Measurements from ENCODE around the gene OOSP4A.

OOSP4A gene

DNA sequence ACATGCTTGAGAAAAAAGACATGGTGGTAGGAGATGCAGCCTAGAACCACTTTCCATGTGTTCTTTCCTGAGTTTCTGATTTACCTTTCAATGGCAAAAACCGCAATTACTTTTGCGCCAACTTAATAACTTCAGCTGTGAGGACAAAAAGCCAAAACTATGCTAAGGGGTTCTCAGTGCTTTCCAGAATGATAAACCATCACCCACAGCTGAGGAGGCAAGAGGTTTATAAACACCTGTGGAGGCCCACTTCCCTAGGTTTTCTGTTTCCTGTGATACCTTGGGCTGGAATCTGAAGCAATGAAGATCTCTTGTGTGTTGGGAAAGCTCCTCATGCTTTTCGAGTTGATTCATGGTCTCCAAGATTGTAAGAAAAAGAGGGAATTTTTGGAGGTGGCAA lies at the start of gene OOSP4A:
Gene OOSP4A, plus strand, starts transcription at position 301 of the 400 bp plus-strand sequence. Its CDS starts 0 bp downstream, at position 301.
- DNase-seq (ENCODE audit: insufficient read length, low spot score): no peak
- no peak for FAIRE-seq

DNA sequence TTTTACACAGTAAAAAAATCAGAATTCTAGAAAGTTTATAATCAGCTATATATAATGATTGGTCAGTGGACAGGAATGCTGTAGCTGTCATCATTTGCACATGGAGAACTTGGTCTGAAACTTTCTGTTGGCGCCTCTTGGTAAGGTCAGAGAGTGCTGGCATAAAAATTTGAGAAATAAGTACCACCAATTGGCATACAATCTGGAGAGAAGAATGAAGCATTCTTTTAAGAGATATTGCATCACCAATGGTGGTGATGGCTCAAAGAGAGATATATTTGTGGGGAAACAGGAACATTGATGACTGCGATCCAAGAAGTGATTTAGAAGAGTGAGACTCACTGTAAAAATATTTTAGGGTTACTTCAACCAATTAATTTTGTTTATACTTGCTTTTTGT lies 45.4 kb upstream of the OOSP4A start:
- DNase-seq (ENCODE audit: insufficient read length, low spot score) (no peak), FAIRE-seq (no peak)

DNA sequence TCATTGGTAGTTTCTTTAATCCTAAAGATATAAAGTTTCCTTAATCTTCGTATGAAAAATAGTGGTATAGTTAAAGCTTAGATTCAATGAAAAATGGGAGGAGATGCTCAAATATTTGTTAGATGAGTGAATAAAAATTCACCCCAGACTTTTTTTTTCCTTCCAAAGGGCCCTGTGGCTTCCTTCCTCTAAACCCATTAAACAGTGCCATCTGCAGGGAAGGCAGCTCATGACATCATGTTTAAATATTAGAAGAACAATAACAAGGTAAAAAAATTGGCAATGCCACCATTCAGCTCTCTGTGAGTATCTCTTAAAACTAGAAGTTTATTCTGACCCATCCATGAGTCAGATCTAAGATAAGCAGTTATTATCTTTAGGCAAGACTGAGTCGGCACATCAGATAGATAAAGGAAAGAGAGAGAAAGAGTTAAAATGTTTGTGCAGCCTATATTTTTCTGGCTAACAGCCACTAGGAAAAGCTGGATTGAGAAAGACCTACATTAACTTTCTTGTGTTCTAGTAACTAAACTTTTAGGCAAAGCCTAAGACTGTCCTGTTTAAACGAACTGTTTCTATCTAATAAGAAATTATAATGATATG lies 44.7 kb upstream of the OOSP4A start:
- FAIRE-seq (no peak), DNase-seq (ENCODE audit: insufficient read length, low spot score) (peak; percentile 7)

DNA sequence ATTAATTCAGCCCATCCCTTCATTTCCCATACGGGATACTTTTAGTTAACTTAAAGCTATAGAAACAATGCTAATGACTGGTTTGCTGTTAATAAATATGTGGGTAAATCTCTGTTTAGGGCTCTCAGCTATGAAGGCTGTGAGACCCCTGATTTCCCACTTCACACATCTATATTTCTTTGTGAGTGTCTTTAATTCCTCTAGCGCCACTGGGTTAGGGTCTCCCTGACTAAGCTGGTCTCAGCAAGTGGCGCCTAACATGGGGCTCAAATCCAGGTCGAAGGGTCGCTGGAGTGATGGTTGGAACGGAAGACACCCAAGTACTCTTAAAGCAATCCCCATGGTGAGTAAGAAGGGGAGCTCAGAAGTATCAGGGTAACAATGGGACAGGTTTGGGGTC lies 40.0 kb upstream of the OOSP4A start:
- DNase-seq (ENCODE audit: insufficient read length, low spot score): no peak
- no peak for FAIRE-seq

DNA sequence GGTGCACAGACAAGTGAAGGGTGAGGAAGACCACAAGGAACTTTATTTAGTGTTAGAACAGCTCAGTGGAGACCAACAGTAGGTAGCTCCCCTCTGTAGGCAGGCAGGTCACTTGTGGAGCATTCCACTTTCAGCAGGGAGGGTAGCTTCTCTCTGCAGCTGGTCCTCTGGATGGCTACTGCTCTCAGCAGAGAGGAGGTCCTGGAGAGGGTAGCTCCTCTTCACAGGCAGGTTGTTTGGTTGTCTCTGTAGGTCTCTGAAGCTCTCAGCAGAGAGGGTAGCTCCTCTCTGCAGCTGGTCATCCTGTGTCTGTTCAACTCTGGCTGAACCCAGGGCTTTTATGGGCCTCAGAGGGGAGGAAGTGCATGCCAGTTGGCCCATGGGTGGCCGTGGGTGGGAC lies 32.1 kb upstream of the OOSP4A start:
- no peak for FAIRE-seq
- DNase-seq (ENCODE audit: insufficient read length, low spot score): no peak

DNA sequence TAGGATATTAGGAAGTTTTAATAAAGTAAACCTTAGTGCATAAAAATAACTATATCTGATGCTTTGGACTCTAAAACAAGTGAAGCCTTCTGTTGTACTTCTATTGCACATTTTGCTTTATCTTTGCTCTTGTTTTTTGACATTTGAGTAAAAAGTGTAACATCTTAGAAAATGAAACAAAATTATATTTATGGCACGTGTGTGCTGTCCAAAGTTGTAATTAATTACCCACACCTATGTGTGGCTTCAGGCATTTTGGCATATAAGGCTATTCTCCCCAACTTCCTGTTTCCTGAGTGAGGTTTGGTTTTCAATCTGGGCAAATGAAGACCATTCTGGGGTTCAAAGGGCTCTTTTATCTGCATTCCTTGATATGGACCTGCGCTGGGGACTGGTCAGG lies 25.7 kb upstream of the OOSP4A start, which contains the start of gene OOSP1:
Gene OOSP1, plus strand, starts transcription at position 301 of the 400 bp plus-strand sequence. Its CDS starts 23 bp downstream, at position 324.
- FAIRE-seq: no peak
- DNase-seq (ENCODE audit: insufficient read length, low spot score): no peak

DNA sequence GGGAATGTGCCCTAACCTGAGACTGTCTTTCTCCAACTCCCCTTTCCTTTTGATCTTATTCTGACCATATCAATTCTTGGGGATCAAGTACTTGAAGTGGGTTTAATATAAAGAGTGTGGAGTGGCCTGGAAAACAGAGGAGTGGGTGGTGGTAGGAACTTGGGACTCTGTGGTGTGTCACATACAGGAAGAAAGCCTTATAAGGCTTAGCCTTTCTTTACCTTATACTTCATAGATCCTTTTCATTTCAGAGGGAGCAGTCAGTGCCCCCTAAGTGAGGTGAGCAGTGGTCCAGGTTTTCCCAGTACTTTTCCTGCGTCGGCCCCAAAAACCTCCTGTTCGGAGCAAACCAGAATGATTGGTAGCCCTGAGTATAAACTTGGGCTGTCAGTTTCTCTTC lies 25.1 kb upstream of the OOSP4A start:
- DNase-seq (ENCODE audit: insufficient read length, low spot score) (no peak), FAIRE-seq (no peak)

DNA sequence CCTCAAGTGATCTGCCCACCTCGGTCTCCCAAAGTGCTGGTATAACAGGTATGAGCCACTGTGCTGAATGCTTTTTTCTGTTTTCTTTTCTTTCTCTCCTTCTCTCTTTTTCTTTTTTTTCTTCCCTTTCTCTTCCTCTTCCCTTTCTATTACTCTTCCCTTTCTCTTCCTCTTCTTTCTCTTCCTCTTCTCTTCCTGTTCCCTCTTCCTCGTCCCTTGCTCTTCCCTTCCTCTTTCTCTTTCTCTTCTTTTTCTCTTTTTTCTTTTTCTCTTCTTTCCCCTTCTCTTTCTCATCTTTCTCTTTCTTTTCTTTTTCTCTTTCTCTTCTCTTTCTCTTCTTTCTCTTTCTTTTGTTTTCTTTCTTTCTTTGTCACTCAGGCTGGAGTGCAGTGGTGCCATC lies 24.4 kb upstream of the OOSP4A start:
- DNase-seq (ENCODE audit: insufficient read length, low spot score) (no peak), FAIRE-seq (no peak)

DNA sequence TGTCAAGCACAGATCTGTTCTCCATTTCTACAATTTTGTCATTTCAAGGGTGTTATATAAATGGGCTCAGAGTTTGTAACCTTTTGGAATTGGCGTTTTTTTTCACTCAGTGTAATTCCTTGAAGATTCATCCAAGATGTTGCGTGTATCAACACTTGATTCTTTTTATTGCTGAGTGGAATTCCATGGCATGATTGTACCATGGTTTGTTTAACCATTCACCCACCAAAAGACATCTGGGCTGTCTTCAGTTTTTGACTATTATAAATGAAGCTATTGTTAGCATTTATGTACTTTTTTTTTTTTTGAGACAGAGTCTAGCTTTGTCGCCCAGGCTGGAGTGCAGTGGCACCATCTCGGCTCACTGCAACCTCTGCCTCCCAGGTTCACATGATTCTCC lies 22.7 kb upstream of the OOSP4A start:
- FAIRE-seq: no peak
- no peak for DNase-seq (ENCODE audit: insufficient read length, low spot score)

DNA sequence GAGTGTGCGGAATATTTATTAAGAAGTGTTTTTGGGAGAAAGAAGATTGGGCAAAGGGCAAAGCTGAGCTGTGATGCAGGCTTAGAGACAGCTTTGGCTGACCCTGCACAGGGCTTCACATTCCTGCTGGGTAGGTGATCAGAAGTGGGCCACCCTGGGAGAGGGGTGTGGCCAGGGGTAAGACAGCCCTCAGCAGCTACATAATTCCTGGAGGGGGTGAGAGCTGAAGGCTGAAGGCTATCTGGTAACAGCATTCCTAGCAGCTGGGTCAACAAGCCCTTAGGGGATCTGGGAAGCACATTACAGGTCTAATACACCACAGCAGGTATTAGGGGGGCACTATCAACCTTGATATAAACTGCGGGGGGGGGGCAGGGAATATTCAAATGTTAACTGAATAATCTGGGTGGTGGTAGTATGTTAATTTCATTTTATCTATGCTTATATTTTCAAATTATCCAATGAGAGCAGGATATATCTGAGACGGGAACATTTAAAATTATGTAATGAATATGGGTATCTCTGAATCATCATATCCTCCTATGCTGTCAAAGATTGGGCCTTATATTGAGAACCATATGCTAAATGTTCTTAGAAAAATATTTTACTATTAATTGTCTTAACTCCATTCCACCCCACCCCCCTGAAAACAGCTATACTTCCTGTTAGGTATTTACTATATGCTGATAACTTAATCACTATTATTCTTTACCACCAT lies 19.7 kb upstream of the OOSP4A start:
- FAIRE-seq: no peak
- no peak for DNase-seq (ENCODE audit: insufficient read length, low spot score)

DNA sequence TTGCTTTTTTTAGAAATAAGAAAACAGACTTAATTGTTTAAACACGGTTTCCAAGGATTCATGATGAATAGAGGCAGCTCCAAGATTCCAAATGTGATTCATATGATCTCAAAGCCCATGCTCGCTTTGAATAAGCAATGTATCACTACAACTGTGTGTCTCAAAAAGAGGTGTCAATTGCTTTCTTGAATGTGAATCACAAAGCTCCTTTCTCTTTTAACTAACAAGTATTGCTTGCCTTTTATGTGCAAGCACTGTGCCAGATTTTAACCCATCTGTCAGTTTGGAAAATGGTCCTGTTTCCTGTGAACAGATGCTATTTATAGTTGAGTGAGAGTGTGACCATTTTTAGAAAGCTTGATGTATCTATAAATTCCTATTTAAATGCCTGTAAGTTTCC lies 19.1 kb upstream of the OOSP4A start:
- FAIRE-seq (no peak), DNase-seq (ENCODE audit: insufficient read length, low spot score) (no peak)

DNA sequence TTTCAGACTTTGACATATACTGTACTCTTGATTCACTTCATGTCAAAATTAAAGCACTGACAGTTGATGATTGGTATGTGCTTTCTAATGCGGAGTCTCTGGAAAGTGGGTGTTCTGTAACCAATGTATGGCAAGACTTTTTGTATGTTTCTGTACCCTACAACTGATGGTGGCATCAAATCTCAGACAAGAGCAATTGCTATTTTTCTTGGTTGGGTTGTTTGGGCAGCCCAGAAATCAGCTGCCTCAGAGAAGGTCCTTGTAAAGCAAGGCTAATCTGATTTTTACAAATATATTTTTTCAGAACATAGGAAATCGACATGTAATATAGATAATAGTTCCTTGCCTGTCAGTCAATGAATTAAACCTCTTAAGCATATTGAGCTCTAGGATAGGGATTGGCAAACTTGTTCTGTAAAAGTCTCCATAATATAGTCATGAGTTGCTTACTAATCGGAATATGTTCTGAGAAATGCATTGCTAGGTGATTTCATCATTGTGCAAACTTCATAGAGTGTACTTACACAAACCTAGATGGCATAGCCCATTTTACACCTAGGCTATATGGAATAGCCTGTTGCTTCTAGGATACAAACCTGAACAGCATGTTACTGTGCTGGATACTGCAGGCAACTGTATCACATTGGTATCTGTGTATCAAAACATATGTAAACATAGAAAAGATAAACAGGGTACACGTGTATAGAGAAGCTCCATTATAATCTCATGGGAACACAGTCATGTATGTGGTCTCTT lies 10.2 kb upstream of the OOSP4A start:
- no peak for DNase-seq (ENCODE audit: insufficient read length, low spot score)
- FAIRE-seq: no peak

DNA sequence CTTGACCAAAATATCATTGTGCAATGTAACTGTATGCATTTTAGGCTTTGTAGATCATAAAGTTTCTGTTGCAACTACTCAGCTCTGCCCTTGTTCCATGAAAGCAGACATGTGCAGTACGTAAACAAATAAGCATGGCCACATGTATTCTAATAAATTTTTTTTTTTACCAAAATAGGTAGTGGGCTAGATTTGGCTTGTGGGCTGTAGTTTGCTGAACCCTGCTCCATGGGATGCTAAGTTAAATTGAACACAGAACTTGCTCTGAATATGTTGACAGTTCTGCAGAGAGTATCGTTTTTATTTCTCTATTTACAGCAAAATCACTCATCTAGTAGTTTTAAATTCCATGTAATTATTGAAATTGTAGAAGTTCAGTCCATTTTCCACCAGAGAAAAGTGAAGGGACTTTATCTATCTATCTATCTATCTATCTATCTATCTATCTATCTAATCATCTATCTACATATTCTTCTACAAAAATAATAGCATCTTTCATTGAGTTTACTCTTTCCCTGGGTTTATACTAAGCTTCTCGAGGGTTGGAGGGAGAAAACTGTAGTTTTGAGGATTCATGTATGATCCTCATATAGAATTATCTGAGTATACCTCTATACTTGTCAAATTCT lies 9.5 kb upstream of the OOSP4A start:
- no peak for DNase-seq (ENCODE audit: insufficient read length, low spot score)
- FAIRE-seq: no peak

DNA sequence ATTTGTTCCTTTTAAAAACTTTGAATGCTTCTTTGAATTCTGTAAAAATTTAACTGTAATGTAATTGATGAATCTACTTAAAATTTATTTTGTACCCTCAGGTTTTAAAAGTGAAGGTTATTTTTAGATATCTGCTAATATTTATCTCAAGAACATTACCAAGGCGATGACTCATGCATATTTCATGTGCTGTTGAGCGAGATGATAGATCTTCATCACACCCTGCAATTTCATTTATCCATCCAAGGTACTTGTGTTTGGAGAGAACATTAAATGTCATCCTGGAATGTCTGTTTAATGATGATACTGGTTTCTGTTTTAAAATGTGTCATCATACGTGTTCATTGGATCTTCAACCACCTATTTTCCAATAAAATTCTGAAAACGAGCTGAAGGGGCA lies 6.7 kb upstream of the OOSP4A start:
- FAIRE-seq (no peak), DNase-seq (ENCODE audit: insufficient read length, low spot score) (no peak)

DNA sequence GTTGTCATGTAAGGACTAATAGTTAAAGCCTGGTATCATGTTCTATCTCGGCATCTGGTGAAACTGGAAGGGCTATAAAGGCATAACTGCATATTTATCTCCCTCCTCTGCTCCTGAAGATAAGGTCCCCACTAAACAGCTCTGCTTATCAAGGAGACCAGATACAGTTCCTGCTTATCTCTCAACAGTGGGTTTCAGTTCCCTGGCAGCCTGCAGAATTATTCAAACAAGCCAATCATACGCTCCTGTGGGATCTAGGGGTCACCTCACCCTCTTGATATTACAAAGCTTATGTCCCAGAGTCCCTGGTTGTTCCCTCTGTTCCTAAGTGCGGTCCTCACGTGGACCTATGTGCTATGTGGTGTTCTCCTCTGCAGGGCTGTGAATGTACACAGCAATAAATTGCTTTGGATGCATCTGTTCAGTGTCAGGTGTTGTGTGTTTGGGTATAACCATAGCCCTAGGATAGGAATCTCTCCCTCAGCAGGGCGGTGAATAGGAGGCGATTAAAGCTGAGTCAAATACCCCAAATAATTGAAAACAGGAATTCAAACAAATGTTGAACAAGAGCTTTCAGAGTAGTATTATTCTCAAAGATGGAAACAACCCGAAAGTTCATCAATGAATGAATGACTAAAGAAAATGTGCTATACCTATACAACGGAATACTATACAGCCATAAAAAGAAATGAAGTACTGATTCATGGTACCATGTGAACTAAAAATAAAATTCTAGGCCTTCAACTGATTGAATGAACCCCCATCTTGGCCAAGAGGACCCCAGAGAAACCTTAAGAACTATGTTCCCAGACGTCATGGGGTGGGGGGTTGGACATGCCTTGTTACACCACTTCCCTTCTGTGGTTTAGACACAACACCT lies 3.1 kb upstream of the OOSP4A start:
- DNase-seq (ENCODE audit: insufficient read length, low spot score) (no peak), FAIRE-seq (no peak)

DNA sequence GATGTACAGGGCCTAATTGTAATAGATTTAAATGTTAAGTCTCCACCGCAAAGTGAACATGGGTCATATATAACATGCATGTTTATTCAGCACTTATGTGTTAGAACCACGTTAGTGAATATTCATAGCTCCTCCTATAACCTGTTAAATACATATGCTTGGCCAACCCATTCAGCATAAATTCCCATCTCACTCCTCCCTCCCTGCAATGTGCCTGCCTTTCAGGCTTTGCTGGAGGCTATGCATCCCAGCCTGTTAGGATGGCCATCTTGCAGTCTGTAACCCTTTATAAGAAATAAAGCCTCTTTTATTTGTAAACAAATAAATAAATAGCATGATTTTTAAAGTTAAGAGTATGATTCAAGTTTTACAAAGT lies 1.7 kb upstream of the OOSP4A start:
- FAIRE-seq (no peak), DNase-seq (ENCODE audit: insufficient read length, low spot score) (no peak)

DNA sequence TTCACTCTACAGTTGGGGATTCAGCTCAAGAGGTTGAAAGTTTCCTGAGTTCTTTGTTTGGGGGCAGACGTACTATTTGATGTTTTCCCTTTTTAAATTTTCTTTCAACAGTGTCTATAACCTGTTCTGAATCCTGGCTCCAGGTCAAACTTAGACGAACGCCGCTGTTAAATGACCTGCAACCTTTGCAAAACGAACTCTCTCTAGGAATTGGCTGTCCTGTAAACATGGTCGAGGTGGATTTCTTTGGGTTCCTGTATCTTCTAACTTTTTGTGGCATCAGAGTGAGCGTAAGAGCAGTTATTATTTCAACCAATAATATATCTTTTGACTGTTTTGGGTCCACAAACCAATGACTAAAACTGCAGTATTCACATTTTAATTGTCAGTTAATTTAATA lies 1.6 kb downstream of the OOSP4A start:
- DNase-seq (ENCODE audit: insufficient read length, low spot score): no peak
- FAIRE-seq: no peak

DNA sequence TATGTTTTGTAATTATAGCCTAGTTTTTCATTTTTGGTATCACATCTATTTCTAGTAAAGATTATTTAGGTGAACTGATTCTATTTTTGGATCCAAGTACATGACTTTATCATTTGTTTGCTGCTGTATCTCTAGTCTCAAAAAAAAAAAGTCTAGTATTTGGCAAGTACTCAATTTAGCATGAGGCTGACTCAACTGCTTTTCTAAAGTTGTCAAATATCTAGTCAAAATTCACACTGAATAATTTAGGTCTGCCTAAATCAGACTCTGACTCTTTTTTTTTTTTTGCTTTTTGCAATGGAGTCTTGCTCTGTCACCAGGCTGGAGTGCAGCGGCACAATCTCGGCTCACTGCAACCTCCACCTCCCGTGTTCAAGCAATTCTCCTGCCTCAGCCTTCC lies 2.4 kb downstream of the OOSP4A start:
- FAIRE-seq (no peak), DNase-seq (ENCODE audit: insufficient read length, low spot score) (no peak)

DNA sequence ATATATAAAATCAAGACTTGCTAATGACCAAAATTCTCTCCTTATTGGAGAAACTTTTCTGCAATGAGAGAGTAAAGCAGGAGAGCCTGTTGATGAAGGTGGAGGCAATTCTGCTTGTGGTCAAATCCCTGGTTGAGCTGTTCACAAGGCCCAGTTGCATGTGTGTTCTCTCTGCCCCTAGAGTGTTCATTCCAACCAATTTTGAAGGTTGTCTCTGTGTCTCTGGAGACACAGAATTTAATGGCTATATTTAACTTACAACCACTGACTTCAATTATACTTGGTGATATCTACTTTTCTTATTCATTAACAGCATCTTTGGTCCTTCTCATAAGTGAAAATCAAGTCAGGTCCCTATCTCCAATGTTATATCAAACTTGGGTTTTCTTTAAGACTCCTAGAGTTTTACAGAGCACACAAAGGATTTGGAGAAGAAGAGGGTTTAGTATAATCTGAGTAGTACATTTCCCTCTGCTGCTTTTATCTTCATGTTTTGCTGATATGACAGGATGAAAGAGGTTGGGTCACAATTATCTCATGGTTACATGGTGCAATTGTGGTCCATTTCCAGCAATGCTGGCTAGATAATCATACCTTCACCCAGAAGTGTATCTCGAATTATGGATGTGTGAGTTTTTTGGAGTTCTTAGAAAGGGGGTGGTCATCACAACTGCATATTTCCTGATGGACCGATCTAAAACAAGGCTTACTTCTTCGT lies 4.0 kb downstream of the OOSP4A start:
- DNase-seq (ENCODE audit: insufficient read length, low spot score) (no peak), FAIRE-seq (no peak)

DNA sequence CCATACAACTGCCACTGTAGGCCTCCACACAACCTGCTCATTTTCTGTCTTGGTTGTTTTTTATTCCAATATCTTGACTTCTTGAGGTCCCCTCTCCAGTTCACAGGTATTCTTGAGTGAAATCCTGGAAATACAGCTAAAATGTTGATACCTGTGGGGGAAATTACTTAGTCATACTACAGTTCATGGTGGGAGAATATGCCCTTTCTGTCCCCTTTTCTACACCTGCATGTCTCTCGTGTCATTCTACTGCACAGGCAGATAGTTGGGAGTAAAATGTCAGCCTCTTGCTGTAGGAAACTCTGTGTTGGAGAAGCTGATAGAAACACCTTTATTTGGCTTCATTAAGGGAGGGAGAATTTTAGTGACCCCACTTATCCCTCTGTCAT lies 4.6 kb downstream of the OOSP4A start:
- FAIRE-seq (no peak), DNase-seq (ENCODE audit: insufficient read length, low spot score) (no peak)
